NK-92 treated with Interleukin-12 subunit alpha and Interleukin-12 subunit beta, amount 100 ng/mL, for 24 hours (cell line): ENCODE data around the gene TXNRD3.
"Not testable (repeated sequence)": the region's sequence is repeated elsewhere in the genome, so short reads cannot be mapped to it uniquely, and the experiment has no call there.

Source experiments
- DNase-seq: peaks from one replicate; lab custom pipeline; 2025; lab: John Stamatoyannopoulos, UW

TXNRD3 gene

DNA sequence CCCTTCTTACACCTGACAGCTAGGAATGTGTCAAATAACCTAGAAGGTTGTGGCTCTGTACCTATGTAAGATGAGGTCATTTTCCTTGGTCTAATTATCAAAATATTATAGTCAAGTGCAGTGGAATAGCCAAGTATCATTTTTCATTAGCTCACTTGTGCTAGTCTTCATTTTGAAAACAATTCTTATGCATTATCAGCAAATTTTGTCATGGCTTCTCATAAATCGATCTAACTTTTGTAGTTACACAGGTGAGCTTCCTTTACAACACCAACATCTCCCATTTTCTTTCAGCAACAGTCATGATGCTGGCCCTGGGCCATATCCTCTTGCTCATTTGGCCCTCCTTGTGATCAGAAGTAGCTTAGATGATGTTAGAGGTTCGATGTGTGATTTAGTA, 10.3 kb downstream of the TXNRD3 start:
- DNase-seq, result no peak

DNA sequence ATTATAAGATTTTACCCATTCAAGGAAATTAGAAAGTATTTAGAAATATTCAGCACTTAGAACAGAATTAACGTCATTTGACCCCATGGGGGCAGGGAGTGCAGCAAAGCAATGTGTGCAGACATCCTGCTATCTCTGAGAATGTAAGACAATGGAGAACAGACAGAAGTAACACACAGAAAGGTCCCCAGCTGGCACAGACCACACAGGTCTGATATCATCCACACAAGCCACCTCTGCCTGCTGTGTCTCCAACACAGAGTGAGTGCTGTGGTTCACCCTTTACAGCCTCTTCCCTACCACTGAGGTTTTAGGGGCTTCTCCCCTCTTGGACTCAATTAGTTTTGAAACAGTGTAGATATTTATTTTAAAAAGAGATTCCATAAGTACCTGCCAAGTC, 16.1 kb downstream of the TXNRD3 start:
- DNase-seq, result no peak

DNA sequence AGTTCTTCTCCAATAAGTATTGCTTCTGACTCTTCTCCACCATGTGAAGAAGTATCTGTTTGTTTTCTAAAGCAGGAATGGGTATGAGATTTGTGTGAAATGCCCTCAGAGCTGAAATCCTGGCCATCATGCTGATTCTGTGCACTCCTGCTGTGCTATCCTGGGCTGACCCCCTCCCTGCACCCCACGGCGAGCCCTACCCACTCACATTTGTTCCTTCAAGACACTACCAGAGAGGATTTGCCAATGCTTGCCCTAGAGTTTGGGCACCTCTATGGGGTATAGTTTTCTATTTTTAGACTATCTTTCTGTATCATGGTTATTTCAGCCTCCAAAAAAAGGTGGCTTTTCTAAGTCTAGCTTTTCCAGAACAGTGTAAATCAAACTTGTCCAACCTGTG, 18.5 kb downstream of the TXNRD3 start:
- DNase-seq, result no peak

DNA sequence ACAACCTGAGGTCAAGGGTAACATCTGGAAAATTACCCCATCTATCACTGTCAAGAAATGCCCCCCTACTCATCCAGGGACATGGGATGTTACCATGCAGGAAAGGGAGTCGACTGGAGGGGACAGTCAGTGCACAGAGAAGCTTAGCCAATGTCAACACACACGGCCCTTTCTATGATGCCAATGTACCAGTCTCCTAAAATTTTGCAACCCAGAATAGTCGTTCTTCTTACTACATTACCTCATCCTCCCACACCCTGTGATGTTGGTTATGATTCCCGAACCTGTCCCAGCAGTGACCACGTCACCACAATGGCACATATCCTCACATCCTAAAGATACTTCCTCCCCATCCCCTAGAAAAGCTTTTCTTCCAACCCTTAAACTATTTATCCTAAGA, 20.1 kb downstream of the TXNRD3 start:
- DNase-seq, result no peak

DNA sequence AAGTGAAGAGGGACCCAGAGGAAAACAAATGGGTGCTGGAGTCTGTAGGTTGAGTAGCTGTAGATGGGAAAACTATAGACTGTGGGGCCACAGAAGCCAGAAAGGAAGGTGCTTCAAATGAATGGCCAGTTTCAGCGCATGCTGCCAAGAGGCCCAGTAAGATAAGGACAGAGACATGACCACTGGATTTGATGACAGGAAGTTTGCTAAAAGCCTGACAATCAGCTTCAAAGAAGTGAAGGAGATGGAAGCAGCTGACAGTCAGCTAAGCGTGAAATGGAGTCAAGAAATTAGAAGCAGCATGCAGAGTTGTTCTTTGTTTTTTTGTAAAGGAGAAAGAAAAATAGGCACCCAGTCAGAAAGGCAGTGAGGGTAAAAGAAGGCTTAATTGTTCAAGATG, 24.9 kb downstream of the TXNRD3 start:
- DNase-seq, result no peak

DNA sequence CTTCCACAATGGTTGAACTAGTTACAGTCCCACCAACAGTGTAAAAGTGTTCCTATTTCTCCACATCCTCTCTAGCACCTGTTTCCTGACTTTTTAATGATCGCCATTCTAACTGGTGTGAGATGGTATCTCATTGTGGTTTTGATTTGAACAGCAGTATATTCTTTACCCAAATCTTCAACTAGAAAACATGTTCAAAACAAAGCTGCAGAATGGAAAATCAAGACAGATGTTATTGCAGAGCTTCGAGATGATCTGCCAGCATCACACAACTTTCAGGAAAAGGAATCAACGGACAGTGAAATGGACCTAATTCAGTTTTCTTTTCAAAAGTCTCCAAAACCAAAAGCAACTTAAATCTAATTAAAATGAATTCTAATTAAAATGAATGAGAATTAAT, 29.2 kb downstream of the TXNRD3 start:
- DNase-seq, result not testable (repeated sequence)

DNA sequence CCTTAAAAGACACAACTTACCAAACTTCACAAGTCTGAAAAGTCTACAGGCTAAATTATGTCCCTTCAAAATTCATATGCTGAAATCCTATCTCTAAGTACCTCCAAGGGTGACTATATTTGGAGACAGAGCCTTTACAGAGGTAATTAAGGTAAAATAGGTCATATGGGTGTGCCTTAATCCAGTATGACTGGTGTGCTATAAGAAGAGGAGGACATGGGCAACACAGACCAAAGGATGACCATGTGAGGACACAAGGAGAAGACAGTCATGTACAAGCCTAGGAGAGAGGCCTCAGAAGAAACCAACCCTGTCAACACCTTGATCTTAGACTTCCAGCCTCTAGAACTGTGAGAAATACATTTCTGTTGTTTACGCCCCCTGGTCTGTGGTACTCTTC, 32.2 kb downstream of the TXNRD3 start:
- no peak for DNase-seq

DNA sequence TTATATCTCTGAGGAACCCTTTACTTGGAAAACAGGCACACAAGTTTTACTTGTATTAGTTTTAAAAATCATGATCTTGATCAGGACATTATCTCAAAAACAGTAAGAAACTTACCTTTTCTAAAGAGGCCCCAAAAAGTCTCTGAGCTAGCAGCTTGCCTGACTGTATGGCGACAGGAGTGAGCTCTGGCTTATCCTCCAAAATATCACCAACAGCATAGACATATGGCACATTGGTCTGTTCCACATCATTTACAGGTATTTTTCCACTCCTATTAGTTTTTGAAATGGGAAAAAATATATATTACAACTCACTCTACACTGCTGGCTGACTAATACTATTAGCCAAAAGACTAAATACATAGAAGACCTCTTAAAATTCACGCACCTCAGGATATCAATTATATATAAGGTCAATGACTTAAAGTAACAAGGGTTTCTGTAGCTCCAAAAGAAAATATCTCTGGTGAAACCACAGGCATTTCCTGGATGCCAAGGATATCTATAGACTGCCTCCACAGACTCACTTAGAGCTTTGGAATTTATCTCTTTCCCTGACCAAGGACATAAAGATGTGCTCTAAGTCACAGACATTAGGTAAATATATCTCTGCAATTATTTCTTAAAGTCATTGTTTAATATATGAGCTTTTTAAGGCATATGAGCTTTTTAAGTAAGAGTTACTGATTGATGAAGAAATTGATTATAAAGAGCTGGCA, 33.1 kb downstream of the TXNRD3 start:
- no peak for DNase-seq

DNA sequence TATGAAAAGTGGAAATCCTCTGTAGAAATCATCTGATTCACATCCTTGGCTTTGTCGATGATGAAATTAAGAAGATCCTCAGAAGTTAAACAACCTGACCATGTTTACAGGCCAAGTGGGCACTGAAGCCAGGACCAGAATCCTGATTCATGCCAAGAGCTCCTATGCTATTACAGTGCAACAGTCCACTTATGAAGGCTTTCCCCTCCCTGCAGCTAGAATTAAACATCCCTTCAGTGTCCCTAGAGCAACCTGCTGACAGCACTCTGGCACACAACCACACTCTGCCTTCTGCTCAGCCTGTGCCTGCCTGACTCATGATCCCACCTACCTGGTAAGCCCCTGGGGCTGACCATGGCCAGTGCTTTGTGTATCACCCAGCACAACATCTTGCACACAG, 33.8 kb downstream of the TXNRD3 start:
- DNase-seq, result no peak

DNA sequence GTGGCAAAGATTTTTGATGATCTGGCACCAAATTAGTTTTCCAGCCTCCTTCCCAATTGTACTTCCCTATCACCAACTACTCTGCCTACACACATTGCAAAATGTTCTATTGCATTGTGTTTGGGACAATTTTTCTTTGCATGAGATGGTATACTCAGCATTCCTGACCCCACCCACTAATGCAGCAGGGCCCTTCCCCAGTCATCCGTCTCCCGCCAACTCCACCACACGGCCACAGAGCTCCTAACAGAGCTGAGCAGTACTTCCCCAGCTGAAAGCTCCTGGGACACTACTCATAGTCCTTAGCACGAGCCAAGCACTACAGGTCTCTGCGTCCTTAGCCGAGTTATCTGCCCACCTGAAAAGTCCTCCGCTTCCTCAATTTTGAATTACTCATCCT, 34.2 kb downstream of the TXNRD3 start:
- no peak for DNase-seq

DNA sequence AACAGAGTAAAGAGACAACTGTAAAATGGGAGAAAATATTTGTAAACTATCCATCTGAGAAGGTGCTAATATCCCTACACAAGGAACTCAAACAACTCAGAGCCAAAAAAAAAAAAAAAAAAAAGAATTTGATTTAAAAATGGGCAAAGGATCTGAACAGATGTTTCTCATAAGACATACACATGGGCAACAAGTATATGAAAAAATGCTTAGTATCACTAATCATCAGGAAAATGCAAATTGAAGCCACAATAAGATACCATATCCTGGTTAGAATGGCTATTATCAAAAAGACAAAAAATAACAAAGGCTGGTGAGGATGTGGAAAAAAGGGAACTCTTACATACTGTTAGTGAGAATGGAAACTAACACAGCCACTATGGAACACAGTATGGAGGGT, 36.2 kb downstream of the TXNRD3 start:
- no peak for DNase-seq

DNA sequence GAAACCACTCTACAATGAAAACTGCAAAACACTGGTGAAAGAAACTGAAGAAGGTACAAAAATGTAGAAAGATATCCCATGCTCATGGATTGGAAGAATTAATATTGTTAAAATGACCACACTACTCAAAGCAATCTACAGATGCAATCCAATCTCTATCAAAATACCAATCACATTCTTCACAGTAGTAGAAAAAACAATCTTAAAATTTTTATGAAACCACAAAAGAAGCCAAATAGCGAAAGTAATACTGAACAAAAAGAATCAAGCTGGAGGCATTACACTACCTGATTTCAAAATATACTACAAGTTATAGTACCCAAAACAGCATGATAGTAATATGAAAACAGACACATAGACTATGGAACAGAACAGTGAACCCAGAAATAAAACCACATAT, 36.9 kb downstream of the TXNRD3 start:
- no peak for DNase-seq

DNA sequence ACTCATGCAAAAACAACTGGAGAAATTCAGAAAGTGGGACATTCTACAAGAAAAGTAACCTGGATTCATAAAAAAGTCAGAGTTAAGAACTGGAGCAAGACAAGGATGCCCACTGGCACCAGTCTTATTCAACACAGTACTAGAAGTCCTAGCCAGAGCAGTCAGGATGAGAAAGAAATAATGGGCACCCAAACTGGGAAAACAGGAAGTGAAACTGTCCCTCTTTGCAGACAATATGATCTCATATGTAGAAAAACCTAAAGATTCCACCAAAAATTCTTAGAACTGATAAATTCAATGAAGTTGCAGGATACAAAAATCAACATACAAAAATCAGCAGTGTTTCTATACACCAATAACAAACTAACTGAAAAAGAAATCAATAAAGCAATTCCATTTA, 37.4 kb downstream of the TXNRD3 start:
- no peak for DNase-seq

DNA sequence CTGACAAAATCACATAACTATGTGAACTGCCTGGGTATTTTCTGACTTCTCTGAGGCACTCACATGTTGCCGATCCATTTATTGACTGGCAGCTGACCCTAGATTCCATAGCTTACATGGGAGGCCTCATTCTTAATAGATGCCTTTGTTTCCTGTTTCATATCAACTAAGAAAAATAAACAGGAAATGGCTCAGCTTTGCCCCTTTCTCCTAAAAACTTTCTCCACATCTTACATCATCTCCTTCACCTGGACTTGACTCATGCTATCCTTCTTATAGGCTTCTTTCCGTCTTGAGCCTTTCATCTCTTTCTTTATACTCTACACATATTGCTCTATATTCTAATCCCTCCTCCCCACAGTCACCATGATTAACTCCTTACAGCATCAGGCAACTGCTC, 38.0 kb downstream of the TXNRD3 start:
- DNase-seq, result no peak

DNA sequence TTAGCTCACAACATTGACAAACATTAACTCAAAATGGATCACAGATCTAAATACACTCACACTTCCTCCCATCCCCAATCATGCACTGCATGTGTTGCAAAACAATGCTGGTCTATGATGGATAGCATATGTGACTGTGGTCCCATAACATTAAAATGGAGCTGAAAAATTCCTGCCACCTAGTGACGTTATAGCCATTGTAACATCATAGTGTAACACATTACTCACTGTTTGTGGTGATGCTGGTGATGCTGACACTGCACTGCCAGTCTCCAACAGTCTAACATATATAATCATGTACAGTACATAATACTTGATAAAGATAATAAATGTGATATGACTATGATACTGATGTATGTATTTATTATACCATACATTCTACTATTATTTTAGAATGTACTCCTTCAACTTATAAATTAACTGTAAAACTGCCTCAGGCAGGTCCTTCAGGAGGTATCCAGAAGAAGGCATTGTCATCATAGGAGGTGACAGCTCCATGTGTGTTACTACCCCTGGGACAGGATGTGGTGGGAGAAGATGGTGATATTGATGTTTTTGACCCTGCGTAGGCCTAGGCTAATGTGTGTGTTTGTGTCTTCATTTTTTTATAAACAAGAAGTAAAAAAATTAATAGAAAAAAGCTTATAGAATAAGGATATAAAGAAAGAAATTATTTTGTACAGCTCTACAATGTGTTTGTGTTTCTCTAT, 41.3 kb downstream of the TXNRD3 start:
- DNase-seq, result no peak

DNA sequence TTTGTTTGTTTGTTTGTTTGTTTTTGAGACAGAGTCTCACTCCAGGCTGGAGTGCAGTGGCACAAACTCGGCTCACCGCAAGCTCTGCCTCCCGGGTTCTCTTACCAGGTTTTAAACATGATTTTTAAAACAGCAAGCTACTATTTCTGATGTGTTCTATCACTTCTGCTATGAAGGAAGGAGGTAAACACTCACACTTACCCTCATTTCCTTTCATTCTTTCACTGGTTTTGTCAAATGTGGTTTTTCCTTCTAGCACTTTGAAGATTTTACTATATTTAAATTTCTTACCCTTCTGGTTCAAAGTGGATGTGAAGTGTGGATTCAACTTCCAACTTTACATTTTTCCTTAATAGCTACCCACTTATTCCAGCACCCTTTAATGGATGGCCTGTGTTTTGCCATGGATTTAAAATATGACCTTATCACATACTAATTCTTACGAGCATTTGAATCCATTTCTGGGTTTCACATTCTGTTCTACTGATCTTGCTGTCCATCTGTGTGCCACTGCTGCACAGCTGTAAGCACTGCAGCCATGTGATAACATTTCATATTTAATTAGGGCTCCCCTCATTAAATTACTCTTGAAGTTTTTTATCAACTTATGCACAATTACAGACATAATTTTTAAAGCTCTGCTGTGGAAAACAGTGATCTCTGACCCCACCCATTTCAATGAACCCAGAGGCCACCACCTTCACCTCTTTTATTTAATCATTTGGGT, 42.3 kb downstream of the TXNRD3 start:
- peak; percentile 13 for DNase-seq

DNA sequence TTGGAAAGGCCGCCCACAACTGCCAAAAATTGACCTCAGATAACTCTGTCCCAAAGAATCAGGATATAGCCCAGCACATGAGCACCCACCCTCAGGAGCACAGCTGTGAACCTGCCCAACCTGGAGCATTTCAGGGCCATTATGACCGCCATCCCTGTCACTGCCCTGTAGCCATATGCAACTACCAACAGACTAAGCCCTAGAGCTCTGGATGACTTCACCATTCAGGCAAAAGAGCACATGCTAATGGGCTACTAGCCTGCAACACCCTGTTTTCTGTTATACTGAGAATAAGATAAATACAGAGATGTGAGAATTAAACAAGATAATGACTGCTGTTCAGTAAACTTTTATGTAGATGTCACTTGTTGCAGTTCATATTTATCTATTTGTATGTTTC, 45.0 kb downstream of the TXNRD3 start:
- DNase-seq, result no peak

DNA sequence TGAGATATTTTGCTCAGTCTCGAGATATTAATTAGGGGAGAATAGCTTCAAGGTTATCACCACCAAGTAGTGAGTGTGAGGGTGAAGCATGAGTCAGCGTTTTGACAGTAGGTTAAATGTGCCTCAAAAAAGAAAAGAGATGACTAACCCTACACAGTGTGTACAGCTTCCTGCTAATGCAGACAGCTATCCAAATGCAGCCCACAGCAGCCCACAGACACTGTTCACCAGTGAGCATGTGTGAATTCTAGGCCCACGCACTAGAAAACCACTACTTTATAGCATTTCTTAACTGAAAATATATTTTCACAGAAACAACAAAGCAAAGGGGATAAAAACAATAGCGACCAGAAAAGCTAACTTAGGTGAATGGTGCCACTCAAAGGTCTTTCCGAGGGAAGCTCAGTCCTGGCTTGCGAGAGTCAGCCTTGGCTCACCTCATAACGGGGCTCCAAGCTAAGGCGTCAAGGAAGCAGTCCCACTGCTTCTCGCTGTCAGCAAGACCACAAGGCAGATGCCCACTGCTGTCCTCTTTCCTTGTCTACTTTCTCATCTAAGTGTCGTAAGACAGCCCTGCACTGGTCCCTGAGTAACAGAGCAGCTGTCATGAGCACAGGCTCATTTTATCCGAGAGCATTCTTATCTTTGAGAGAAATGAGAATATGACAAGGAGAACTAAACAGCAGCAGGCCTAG, 47.6 kb downstream of the TXNRD3 start:
- DNase-seq, result peak; percentile 76

DNA sequence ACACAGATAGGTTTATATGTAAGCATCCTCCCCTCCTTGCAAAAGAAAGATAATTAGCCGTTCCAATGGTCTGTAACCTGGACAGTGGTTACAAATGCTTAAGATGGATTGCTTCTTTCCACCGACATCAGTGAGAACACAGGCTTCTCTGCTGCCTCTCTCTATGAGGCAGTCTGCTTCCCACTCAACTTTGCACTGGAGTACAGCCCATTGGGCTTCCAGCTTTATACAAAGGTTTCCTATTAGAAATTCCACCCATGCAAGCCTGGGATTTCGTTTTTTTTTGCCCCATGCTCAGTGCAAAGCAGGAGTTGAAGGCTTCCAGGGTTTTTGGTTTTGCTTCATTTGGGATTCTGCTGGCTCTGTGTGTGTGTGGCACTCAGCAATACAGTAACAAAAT, 48.9 kb downstream of the TXNRD3 start:
- no peak for DNase-seq

DNA sequence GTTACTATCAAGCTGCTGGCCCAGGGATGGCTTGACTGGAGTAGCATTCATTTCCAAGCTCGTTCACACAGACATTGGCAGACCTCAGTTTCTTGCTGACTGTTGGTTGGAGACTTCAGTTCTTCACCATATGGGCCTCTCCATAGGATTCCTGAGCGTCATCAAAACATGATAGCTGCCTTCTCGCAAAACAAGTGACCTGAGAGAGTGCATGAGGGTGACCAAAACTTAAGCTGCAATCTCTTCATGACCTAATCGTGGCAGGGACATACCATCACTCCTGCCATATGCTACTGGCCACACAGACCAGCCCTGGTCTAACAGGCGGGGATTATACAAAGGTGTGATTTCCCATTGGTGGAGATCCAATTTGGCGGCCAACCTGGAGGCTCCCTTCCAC, 50.2 kb downstream of the TXNRD3 start:
- no peak for DNase-seq

DNA sequence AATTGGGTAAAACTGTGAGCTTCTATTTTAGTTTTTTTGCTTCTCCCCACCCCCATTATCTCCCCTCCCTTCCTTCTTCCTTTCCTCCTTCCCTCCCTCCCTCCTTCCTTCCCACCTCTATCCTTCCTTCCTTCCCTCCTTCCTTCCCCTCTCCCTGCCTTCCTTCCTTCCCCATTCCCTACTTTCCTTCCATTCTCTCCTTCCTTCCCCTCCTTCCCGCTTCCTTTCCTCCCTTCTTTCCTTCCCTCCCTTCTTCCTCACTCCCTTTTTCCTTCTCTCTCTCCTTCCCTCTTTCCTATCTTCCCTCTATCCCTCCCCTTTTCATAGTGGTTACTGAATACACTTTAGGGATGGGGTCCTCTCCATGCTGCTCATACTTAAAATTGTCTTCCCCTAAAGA, 55.8 kb downstream of the TXNRD3 start:
- DNase-seq, result no peak

DNA sequence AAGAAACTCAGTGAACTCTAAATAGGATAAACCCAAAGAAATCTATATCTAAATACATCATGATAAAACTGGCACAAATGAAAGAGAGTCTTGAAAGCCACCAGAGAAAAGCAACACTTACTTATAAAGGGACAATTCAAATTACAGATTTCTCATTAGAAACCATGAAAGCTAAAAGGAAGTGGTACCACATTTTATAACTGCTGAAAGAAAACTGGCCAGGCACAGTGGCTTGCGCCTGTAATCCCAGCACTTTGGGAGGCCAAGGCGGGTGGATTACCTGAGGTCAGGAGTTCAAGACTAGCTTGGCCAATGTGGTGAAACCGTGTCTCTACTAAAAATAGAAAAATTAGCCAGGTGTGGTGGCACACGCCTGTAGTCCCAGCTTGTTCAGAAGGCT, 59.4 kb downstream of the TXNRD3 start:
- DNase-seq, result not testable (repeated sequence)

DNA sequence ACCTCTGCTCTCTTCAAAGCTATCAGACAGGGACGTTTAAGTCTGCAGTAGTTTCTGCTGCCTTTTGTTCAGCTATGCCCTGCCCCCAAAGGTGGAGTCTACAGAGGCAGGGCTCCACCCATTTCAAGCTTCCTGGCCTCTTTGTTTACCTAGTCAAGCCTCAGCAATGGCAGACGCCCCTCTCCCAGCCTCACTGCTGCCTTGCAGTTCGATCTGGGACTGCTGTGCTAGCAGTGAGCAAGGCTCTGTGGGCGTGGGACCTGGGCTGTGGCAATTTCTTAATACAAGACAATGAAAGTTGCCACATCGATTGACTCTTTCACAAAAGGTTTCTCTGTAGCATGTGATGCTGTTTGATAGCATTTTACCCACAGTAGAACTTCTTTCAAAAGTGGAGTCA, 63.4 kb downstream of the TXNRD3 start:
- DNase-seq, result not testable (repeated sequence)
